Kidney (tissue), 14 donors: ENCODE measurements around the gene HOXD12. TPM values are rescaled to one million over a fixed set of nuclear protein-coding genes. Genes with fewer than 3 reads are reported as not detected.

Experiments used
- DNase-seq, 5 donors: peaks; one replicate each; pipeline ENCODE4 v3.0.0-alpha.2; 2013 to 2020
- FAIRE-seq: peaks from 2 replicates; lab custom pipeline; 2012; peaks lifted over from hg19 to GRCh38; lab: Jason Lieb, UNC
- H3K27ac ChIP-seq, 2 donors: one replicate each; pipeline ENCODE4 v1.7.0; 2013; ENCODE audit warnings: low read depth in 2 of 2, low read length in 2 of 2, inconsistent platforms in 1 of 2
- H3K27me3 ChIP-seq: one replicate; pipeline ENCODE4 v1.7.1; 2013; ENCODE audit warnings: low read length, inconsistent platforms; ENCODE audit not compliant: control insufficient read depth, insufficient read depth
- H3K36me3 ChIP-seq, 3 donors: one replicate each; pipeline versions ENCODE4 v1.7.0 to v1.7.1; 2013; ENCODE audit warnings: low read length in 3 of 3, control low read depth in 1 of 3, inconsistent platforms in 1 of 3; ENCODE audit not compliant: insufficient read depth in 3 of 3, control insufficient read depth in 2 of 3
- H3K4me1 ChIP-seq, 3 donors: one replicate each; pipeline versions ENCODE4 v1.7.0 to v1.7.1; 2013; ENCODE audit warnings: low read length in 3 of 3, inconsistent platforms in 1 of 3, low read depth in 1 of 3; ENCODE audit not compliant: control insufficient read depth in 2 of 3, insufficient read depth in 2 of 3
- H3K4me3 ChIP-seq, 3 donors: one replicate each; pipeline versions ENCODE4 v1.7.0 to v1.8.1; 2013; ENCODE audit warnings: low read length in 3 of 3, control low read depth in 1 of 3, inconsistent platforms in 1 of 3
- H3K9ac ChIP-seq, 3 donors: one replicate each; pipeline versions ENCODE4 v1.7.0 to v1.7.1; 2013; ENCODE audit warnings: low read length in 3 of 3, control low read depth in 1 of 3, inconsistent platforms in 1 of 3
- H3K9me3 ChIP-seq, 3 donors: one replicate each; pipeline versions ENCODE4 v1.7.0 to v1.7.1; 2013; ENCODE audit warnings: low read length in 3 of 3, control low read depth in 1 of 3, inconsistent platforms in 1 of 3; ENCODE audit not compliant: control insufficient read depth in 2 of 3, insufficient read depth in 1 of 3
- intact Hi-C: fragments of 100-400 bp; cut with DNase I; formaldehyde crosslinking; loops from one replicate; pipeline ENCODE4 v1.11.1; 2022
- polyA plus RNA-seq: library from polyadenylated mRNA; stranded (reverse); fragments of 350-450 nt; fragmentation: Illumina TruSeq; extraction: RNeasy Lipid Tissue Mini Kit (QIAGEN cat#74804); gene quantifications from one replicate; pipeline ENCODE4 v1.2.3, GENCODE V29; 2014; ENCODE audit warnings: low read depth, low replicate concordance; ENCODE audit not compliant: insufficient read depth
- total RNA-seq: library from RNA; stranded (reverse); fragmentation: NEBNext Ultra II Directional; extraction: Animal tissue kit (Norgen Biotek cat#: 25700); gene quantifications from one replicate; pipeline ENCODE4 v1.2.1, GENCODE V29; 2021
- TF ChIP-seq, protein P1 (sequence below): IDR thresholded peaks from 3 replicates; pipeline ENCODE4 v1.5.1; 2012; ENCODE audit warnings: mild to moderate bottlenecking, moderate library complexity, borderline replicate concordance; ENCODE audit not compliant: insufficient read depth; ENCODE audit errors: extremely low read depth
- donor health status: control.
- donor health status: control.
- donor health status: control.
- donor health status: control.
- donor health status: control.
- donor health status: DM: yes; HTN: yes; CAD: no.
- donor health status: Normal renal cell carcinoma (clear cell type).

The HOXD12 gene
- total and polyA plus RNA-seq, 2 donors from 2014 or later, result not detected

DNA sequence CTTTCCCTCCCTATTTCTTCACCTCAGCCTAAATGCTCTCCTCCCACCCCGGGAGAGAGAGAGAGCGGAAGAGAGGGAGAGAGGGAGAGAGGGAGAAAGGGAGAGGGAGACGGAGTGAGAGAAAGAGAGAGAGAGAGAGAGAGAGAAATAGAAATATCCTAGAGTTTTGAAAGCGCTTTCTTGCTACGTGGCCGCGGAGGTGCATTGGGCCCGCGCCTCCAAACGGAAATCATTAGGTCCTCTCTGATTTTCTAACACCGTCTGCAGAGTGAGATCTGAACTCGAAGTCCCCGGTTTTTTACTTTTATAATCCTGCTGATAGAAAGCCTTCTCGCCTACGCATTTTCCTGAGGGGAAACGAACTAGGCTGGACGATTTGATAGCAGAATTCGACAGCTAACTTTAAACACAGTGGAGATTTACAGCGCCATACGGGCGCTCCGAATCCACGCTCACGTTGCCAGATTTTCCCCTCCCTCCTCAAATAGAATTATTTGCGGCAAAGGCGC lies 14.9 kb upstream of the HOXD12 start:
- no peak overlapping the region for H3K9ac ChIP-seq
- DNase-seq, result peak in 2 of 5 donors; percentile 26 to 29
- intact Hi-C loops, result no loop called here
- H3K27ac ChIP-seq, result no peak overlapping the region
- peaks cover 0 to 10% (median 0%) of the 10 kb centered on the region in 3 donors for H3K4me1 ChIP-seq
- no peak overlapping the region for H3K4me3 ChIP-seq
- H3K9me3 ChIP-seq, result peaks cover 0 to 9% (median 0%) of the 10 kb centered on the region in 3 donors
- H3K36me3 ChIP-seq, result no peaks in the 10 kb centered on the region
- TF ChIP-seq, protein P1, sequence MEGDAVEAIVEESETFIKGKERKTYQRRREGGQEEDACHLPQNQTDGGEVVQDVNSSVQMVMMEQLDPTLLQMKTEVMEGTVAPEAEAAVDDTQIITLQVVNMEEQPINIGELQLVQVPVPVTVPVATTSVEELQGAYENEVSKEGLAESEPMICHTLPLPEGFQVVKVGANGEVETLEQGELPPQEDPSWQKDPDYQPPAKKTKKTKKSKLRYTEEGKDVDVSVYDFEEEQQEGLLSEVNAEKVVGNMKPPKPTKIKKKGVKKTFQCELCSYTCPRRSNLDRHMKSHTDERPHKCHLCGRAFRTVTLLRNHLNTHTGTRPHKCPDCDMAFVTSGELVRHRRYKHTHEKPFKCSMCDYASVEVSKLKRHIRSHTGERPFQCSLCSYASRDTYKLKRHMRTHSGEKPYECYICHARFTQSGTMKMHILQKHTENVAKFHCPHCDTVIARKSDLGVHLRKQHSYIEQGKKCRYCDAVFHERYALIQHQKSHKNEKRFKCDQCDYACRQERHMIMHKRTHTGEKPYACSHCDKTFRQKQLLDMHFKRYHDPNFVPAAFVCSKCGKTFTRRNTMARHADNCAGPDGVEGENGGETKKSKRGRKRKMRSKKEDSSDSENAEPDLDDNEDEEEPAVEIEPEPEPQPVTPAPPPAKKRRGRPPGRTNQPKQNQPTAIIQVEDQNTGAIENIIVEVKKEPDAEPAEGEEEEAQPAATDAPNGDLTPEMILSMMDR, result no peak
- H3K27me3 ChIP-seq, result peaks cover 90% of the 10 kb centered on the region
- FAIRE-seq, result no peak

DNA sequence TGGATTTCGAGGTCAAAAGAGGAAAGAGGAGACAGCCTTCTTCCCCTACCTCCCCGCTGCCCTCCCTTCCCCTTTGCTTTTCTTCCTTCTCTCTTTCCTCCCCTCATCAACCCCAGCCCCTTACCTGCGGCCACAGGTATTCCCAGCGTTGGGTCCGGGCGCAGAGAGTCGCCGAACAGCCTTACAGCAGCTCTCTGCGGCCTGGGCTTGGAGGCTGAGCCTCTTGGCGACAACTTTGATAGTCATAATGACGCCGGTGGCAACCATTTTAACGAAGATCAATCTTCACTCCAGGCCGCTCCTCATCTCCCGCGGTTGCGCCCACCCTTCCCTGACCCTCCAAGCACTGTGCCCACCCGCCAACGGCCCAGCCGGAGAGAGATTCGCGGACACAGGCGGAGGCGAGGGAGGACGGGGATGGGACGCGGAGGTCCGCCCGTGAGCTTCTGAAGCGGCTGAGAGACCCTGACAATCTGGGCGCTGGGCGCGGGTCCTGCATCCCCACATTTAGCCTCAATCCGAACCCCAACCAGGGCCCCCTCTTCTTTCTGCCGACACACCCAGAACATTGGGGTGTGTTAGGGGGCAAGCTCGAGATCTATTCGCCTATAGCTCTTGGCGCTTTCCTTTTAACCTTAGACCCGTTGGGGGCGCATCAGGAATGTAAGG lies 14.3 kb upstream of the HOXD12 start:
- Histone ChIP-seq H3K4me3 (no peak overlapping the region), H3K9ac (no peak overlapping the region), H3K9me3 (peaks cover 0 to 9% (median 0%) of the 10 kb centered on the region in 3 donors), H3K36me3 (no peaks in the 10 kb centered on the region), H3K27me3 (peaks cover 95% of the 10 kb centered on the region), H3K4me1 (peaks cover 0 to 10% (median 0%) of the 10 kb centered on the region in 3 donors), H3K27ac (no peak overlapping the region)
- no peak for FAIRE-seq
- intact Hi-C loops, result no loop called here
- peak in 3 of 5 donors; percentile 25 to 66 (median 50) for DNase-seq
- TF ChIP-seq, protein P1, result no peak

DNA sequence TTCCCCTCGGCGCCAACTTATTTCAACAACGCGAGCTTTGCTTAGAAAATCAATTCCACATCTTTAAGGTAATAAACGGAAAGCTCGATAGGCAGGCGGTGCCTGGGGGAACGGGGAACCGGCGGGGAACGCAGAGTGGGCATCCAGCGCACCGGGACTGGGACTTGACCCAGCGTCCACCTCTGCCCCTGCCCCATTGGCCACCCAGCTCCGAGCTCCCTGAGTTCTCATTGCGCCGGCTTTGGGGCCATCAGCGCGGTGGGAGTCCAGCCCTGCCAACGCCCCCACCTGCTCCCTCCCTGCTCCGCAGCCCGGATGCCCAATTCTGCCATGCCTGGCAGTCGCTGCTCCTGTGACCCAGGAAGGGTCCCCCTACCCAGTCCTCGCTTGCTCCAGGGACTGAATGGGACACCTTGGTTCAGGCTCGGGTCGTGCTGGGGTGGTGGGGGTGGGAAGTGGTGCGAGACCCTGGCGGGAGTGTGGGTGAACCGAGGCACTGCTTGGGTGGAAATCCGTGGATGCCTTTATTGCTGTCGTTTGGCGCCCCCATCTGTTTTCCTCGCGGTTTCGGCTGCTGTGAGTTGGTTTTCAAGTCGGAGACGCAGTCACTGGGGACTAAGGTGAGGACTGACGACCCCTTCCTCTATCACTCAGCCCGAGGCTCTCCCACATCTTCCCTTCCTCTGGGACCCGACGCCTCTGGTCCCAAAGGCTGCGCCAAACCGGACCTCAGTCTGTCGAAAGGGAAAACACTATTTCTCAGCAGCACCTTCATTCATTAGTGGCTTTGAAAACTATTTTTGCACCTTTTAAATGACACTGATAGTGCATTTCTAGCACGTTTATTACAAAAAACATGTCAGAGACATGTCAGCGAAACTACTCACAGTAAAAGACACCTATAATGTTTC lies 13.5 kb upstream of the HOXD12 start:
- Histone ChIP-seq H3K9me3 (peaks cover 0 to 7% (median 0%) of the 10 kb centered on the region in 3 donors), H3K27me3 (peaks cover 98% of the 10 kb centered on the region), H3K36me3 (no peaks in the 10 kb centered on the region), H3K9ac (no peak overlapping the region), H3K4me3 (no peak overlapping the region), H3K4me1 (peaks cover 0 to 7% (median 0%) of the 10 kb centered on the region in 3 donors), H3K27ac (no peak overlapping the region)
- DNase-seq (peak in 4 of 5 donors; percentile 81 to 84 (median 81)), FAIRE-seq (no peak)
- intact Hi-C loops, result no loop called here
- TF ChIP-seq, protein P1, result peak; percentile 51
